K562 (cell line): ENCODE results near the gene CSRNP3. TPM values are rescaled to one million over a fixed set of nuclear protein-coding genes. Genes with fewer than 3 reads are reported as not detected.

Source experiments
- ATAC-seq: fragments of 200-7000 bp; cut with Tn5 transposase; 3 replicates; pipeline ENCODE4 v1.9.1; 2020; ENCODE audit warnings: moderate library complexity
- BruUV-seq: library from RNA; stranded (reverse); fragments of 400-500 nt; replicated peaks from 2 replicates; lab custom pipeline; 2021; lab: Mats Ljungman, UMichigan
- CTCF ChIA-PET: fragments of 300-600 bp; formaldehyde crosslinking; extraction: SDS; loops from one replicate; lab custom pipeline; 2021; ENCODE audit warnings: low intra/inter-chr PET ratio; lab: Yijun Ruan, JAX
- POLR2A ChIA-PET: fragments of 300-600, 350-650 bp; sonication (Branson Sonifier 250); formaldehyde crosslinking; extraction: SDS; loops from one replicate; lab custom pipeline; 2021; ENCODE audit warnings: antibody characterized with exemption, inconsistent platforms; lab: Yijun Ruan, JAX
- DNase-seq, 4 experiments: peaks; one replicate each; pipeline versions ENCODE4 v3.0.0 to v3.0.0-alpha.2; 2011 to 2018; ENCODE audit warnings: low spot score in 3 of 4, mixed read lengths in 3 of 4; ENCODE audit errors: extremely low read depth in 1 of 4
- FAIRE-seq: peaks from 2 replicates; lab custom pipeline; 2011; peaks lifted over from hg19 to GRCh38; lab: Jason Lieb, UNC
- H2AFZ ChIP-seq: 2 replicates; pipeline ENCODE4 v1.6.0; 2011; ENCODE audit warnings: low read depth, low read length, control low read depth, inconsistent platforms
- H3K27ac ChIP-seq: fragments of 200-600 bp; 3 replicates; pipeline ENCODE4 v1.8.0; 2011; ENCODE audit warnings: low read depth, mild to moderate bottlenecking, control low read depth, inconsistent platforms, low read length, moderate library complexity, mixed read lengths; ENCODE audit errors: extremely low read depth
- H3K27me3 ChIP-seq, 2 experiments: fragments of 300-600 bp in 1 of 2; 2 replicates in 1 of 2; 3 replicates in 1 of 2; pipeline versions ENCODE4 v1.6.0 to v1.8.0; 2011; ENCODE audit warnings: inconsistent platforms in 2 of 2, low read length in 2 of 2, mild to moderate bottlenecking in 1 of 2, mixed read lengths in 1 of 2, moderate library complexity in 1 of 2; ENCODE audit not compliant: control insufficient read depth in 2 of 2, insufficient read depth in 2 of 2
- H3K36me3 ChIP-seq: fragments of 300-600 bp; 3 replicates; pipeline ENCODE4 v1.8.0; 2011; ENCODE audit warnings: mild to moderate bottlenecking, low read length, inconsistent platforms; ENCODE audit not compliant: control insufficient read depth, insufficient read depth
- H3K4me1 ChIP-seq, 2 experiments: fragments of 200-600 bp in 1 of 2; replicated peaks in 1 of 2; 2 replicates in 1 of 2; 3 replicates in 1 of 2; pipeline versions ENCODE4 v1.5.1 to v1.8.0; 2011; ENCODE audit warnings: inconsistent platforms in 2 of 2, low read length in 2 of 2, mild to moderate bottlenecking in 1 of 2, mixed read lengths in 1 of 2, moderate library complexity in 1 of 2; ENCODE audit not compliant: control insufficient read depth in 2 of 2, insufficient read depth in 2 of 2
- H3K4me2 ChIP-seq: 2 replicates; pipeline ENCODE4 v1.6.1; 2011; ENCODE audit warnings: low read length, control low read depth, inconsistent platforms, mixed read lengths; ENCODE audit not compliant: insufficient read depth
- H3K4me3 ChIP-seq: fragments of 200-600 bp; sonication (generic), shearing (Covaris generic); 2 replicates; pipeline ENCODE4 v1.5.1; 2016; ENCODE audit warnings: control low read depth, inconsistent platforms
- H3K79me2 ChIP-seq: fragments of 200-600 bp; 3 replicates; pipeline ENCODE4 v1.8.0; 2011; ENCODE audit warnings: low read length, inconsistent platforms; ENCODE audit not compliant: control insufficient read depth, insufficient read depth
- H3K9ac ChIP-seq, 2 experiments: 2 replicates each; pipeline versions ENCODE4 v1.6.0 to v1.6.1; 2011; ENCODE audit warnings: low read depth in 2 of 2, low read length in 2 of 2, control low read depth in 1 of 2, inconsistent platforms in 1 of 2, mild to moderate bottlenecking in 1 of 2, mixed read lengths in 1 of 2; ENCODE audit not compliant: insufficient read depth in 1 of 2
- H3K9me1 ChIP-seq: one replicate; pipeline ENCODE4 v1.6.0; 2011; ENCODE audit warnings: inconsistent platforms, mild to moderate bottlenecking, low read length, moderate library complexity; ENCODE audit not compliant: control insufficient read depth, insufficient read depth
- H3K9me3 ChIP-seq: replicated peaks from 2 replicates; pipeline ENCODE4 v1.5.1; 2011; ENCODE audit warnings: low read depth, low read length, inconsistent platforms; ENCODE audit not compliant: control insufficient read depth, insufficient read depth
- H4K20me1 ChIP-seq: replicated peaks from 2 replicates; pipeline ENCODE4 v1.6.1; 2011; ENCODE audit warnings: low read length, inconsistent platforms, mixed read lengths; ENCODE audit not compliant: control insufficient read depth, insufficient read depth
- CBX3 ChIP-seq, 2 experiments: IDR thresholded peaks; 1 replicate in 1 of 2; 2 replicates in 1 of 2; pipeline ENCODE4 v1.6.1; 2012; ENCODE audit warnings: inconsistent platforms in 2 of 2, low read length in 2 of 2, borderline replicate concordance in 1 of 2, control low read depth in 1 of 2
- CREB3 ChIP-seq: fragments of 450-650 bp; conservative IDR thresholded peaks from 2 replicates; pipeline ENCODE4 v1.6.1; 2016; ENCODE audit warnings: missing genetic modification characterization, low read depth, mild to moderate bottlenecking, missing compliant biosample characterization, moderate library complexity
- FIP1L1 ChIP-seq: fragments of 200-400 bp; formaldehyde crosslinking; IDR thresholded peaks from 2 replicates; pipeline ENCODE4 v1.6.1; 2018; ENCODE audit warnings: mild to moderate bottlenecking, low read depth, low read length; ENCODE audit not compliant: poor library complexity, severe bottlenecking
- HES1 ChIP-seq: fragments of 450-650 bp; IDR thresholded peaks from 2 replicates; pipeline ENCODE4 v1.6.1; 2016; ENCODE audit warnings: low read depth, mild to moderate bottlenecking, moderate library complexity
- HMGXB4 ChIP-seq: sonication (generic); formaldehyde crosslinking; IDR thresholded peaks from 2 replicates; pipeline ENCODE4 v1.8.1; 2023; ENCODE audit warnings: mild to moderate bottlenecking, missing genetic modification reagents
- KLF13 ChIP-seq: fragments of 450-650 bp; IDR thresholded peaks from 2 replicates; pipeline ENCODE4 v1.6.1; 2016; ENCODE audit warnings: missing genetic modification characterization, low read depth, mild to moderate bottlenecking, missing compliant biosample characterization, moderate library complexity, borderline replicate concordance
- MXI1 ChIP-seq: IDR thresholded peaks from 2 replicates; pipeline ENCODE4 v1.6.1; 2011; ENCODE audit warnings: low read depth, mild to moderate bottlenecking, improper control_type of control experiment, low read length
- ZBTB9 ChIP-seq: fragments of 450-650 bp; formaldehyde crosslinking; IDR thresholded peaks from 2 replicates; pipeline ENCODE4 v1.4.0; 2020; ENCODE audit warnings: mild to moderate bottlenecking, moderate library complexity
- ZC3H4 ChIP-seq: sonication (generic); formaldehyde crosslinking; IDR thresholded peaks from 2 replicates; pipeline ENCODE4 v1.9.0; 2021; ENCODE audit warnings: missing genetic modification reagents, borderline replicate concordance
- ZEB2 ChIP-seq: fragments of 450-650 bp; IDR thresholded peaks from 2 replicates; pipeline ENCODE4 v1.6.1; 2016
- ZNF436 ChIP-seq: fragments of 250-450, 450-650 bp; sonication (Bioruptor Pico); formaldehyde crosslinking; IDR thresholded peaks from 2 replicates; pipeline ENCODE4 v1.7.0; 2020; ENCODE audit warnings: mild to moderate bottlenecking
- WGBS: fragments of 100-300 bp; shearing (Covaris generic); methylation state at CpG from one replicate; pipeline ENCODE4 v1.1.6; 2016; ENCODE audit warnings: low coverage, mixed read lengths; ENCODE audit not compliant: insufficient coverage; ENCODE audit errors: missing lambda C conversion rate; 5-methylcytosine and 5-hydroxymethylcytosine counted together
- in situ Hi-C: fragments of 300-500 bp; cut with MboI; formaldehyde crosslinking; loops from 4 replicates; pipeline ENCODE4 v1.15.0; 2018; ENCODE audit warnings: inconsistent platforms, mixed read lengths
- intact Hi-C: fragments of 100-400 bp; cut with micrococcal nuclease; formaldehyde crosslinking; loops from 2 replicates; pipeline ENCODE4 v1.14.2; 2022
- polyA plus RNA-seq, 8 experiments: library from polyadenylated mRNA; depleted of rRNA in 4 of 8; stranded (reverse) in 5 of 8; unstranded in 3 of 8; fragments of >200 nt; fragmentation: Nextera tagmentation in 2 of 8; fragmentation: Illumina TruSeq in 1 of 8; extraction: Ambion mirVana in 2 of 8; extraction: Trizol in 1 of 8; gene quantifications; 2 replicates each; pipeline versions ENCODE4 v1.2.1 to v1.2.3, GENCODE V29; 2011 to 2014; ENCODE audit warnings: inconsistent platforms in 1 of 8, missing spikeins in 1 of 8
- total RNA-seq, 7 experiments: library from RNA; depleted of rRNA in 6 of 7; stranded (reverse); fragments of >200 nt in 6 of 7; fragmentation: Illumina TruSeq in 2 of 7; extraction: Trizol in 2 of 7; gene quantifications; 2 replicates each; pipeline versions ENCODE4 v1.2.1 to v1.2.3, GENCODE V29; 2011 to 2021; ENCODE audit warnings: low replicate concordance in 1 of 7

CSRNP3 gene
- total and polyA plus RNA-seq, 9 of the 15 experiments (the other 6 are each of a cell fraction or from before 2014, with no cell fraction given) = not detected

GRCh38 chr2:165494573-165494972 lies 25.1 kb downstream of the CSRNP3 start (continued):
- TF ChIP-seq CREB3 = no peak

GRCh38 chr2:165497659-165498317 lies 28.3 kb downstream of the CSRNP3 start:
- CTCF ChIA-PET = no interaction called here
- H2AFZ ChIP-seq = no peak overlapping the region
- no peak for TF ChIP-seq ZC3H4
- TF ChIP-seq HMGXB4 (CRISPR knock-in tag) = no peak
- no peak for TF ChIP-seq ZEB2
- no peak for TF ChIP-seq ZBTB9 (CRISPR knock-in tag)
- no peak for TF ChIP-seq FIP1L1
- TF ChIP-seq HES1 = no peak
- TF ChIP-seq CBX3 (IDR thresholded peaks at IDR 0.05; ENCODE audit: borderline replicate concordance in 1 of 2, low read length in 2 of 2) = no peak
- no peak for TF ChIP-seq KLF13 (tag)
- no peak for TF ChIP-seq ZNF436 (CRISPR knock-in tag)
- TF ChIP-seq MXI1 = no peak

More at GRCh38 chr2:165497659-165498317, 28.3 kb downstream of the CSRNP3 start:
- no TSS peak for BruUV-seq
- Histone ChIP-seq H3K79me2 (no peaks in the 10 kb centered on the region), H3K4me2 (no peak overlapping the region), H3K9me1 (no peaks in the 10 kb centered on the region), H3K9me3 (no peaks in the 10 kb centered on the region; the same call in 1 of the 2 replicates), H3K4me3 (no peak overlapping the region), H3K27me3 (no peaks in the 10 kb centered on the region), H3K36me3 (no peaks in the 10 kb centered on the region), H3K4me1 (no peaks in the 10 kb centered on the region), H3K9ac (no peak overlapping the region), H4K20me1 (no peaks in the 10 kb centered on the region), H3K27ac (no peak overlapping the region)
- in situ Hi-C loops = no loop called here
- intact Hi-C loops = no loop called here
- 0% methylated on average over 3 of the region's 3 CpGs for WGBS
- POLR2A ChIA-PET = no interaction called here
- DNase-seq (no peak), ATAC-seq (no peak), FAIRE-seq (no peak)
